Nephron (organoid): ENCODE data around the gene EXD3.
A peak's percentile ranks its signal among the peaks of the same experiment; 100 is the strongest.
"Not testable (repeated sequence)": the region's sequence is repeated elsewhere in the genome, so short reads cannot be mapped to it uniquely, and the experiment has no call there.

Source experiments
- H3K27ac Mint-ChIP-seq, 3 experiments: 2 replicates each; pipeline ENCODE4 v1.8.0; 2020; ENCODE audit warnings: mixed read lengths in 3 of 3, mild to moderate bottlenecking in 2 of 3, moderate library complexity in 1 of 3
- H3K27me3 Mint-ChIP-seq: 2 replicates; pipeline ENCODE4 v1.8.0; 2021; ENCODE audit warnings: low read depth, mild to moderate bottlenecking, moderate library complexity, mixed read lengths
- H3K36me3 Mint-ChIP-seq: 2 replicates; pipeline ENCODE4 v1.8.0; 2020; ENCODE audit warnings: low read depth, mixed read lengths
- H3K4me1 Mint-ChIP-seq: 2 replicates; pipeline ENCODE4 v1.8.0; 2020; ENCODE audit warnings: mixed read lengths
- H3K4me3 Mint-ChIP-seq, 3 experiments: 2 replicates each; pipeline ENCODE4 v1.8.0; 2020; ENCODE audit warnings: mild to moderate bottlenecking in 3 of 3, mixed read lengths in 3 of 3, moderate library complexity in 2 of 3
- H3K9me3 Mint-ChIP-seq: 2 replicates; pipeline ENCODE4 v1.8.0; 2020; ENCODE audit warnings: mixed read lengths
- CTCF ChIP-seq, 3 experiments: fragments of 200-600 bp; sonication (generic); IDR thresholded peaks; one replicate each; pipeline ENCODE4 v1.5.0; 2021; ENCODE audit warnings: antibody characterized with exemption in 3 of 3; ENCODE audit not compliant: unreplicated experiment in 3 of 3

EXD3 gene

GRCh38 chr9:137422604-137423513, at the start of gene EXD3, which contains the start of gene NOXA1:
Gene EXD3 (minus strand): TSS chr9:137423162. CDS start chr9:137395357, 27,805 bp downstream.
Gene NOXA1 (plus strand): TSS chr9:137423393. CDS start chr9:137423530, 137 bp downstream.
- H3K27me3 Mint-ChIP-seq: no peaks in the 10 kb centered on the region
- TF ChIP-seq CTCF (IDR thresholded peaks at IDR 0.05; ENCODE audit: unreplicated experiment in 3 of 3): peak; percentile 39 to 60 (median 56)
- H3K27ac Mint-ChIP-seq: peak within 1 kb of the TSS; percentile 22 to 53 (median 33)
- no peaks in the 10 kb centered on the region for H3K9me3 Mint-ChIP-seq
- H3K4me1 Mint-ChIP-seq: peaks cover 11% of the 10 kb centered on the region
- peak within 1 kb of the TSS; percentile 88 to 91 (median 88) for H3K4me3 Mint-ChIP-seq
- H3K36me3 Mint-ChIP-seq: no peaks in the 10 kb centered on the region

- no peak for TF ChIP-seq CTCF (IDR thresholded peaks at IDR 0.05; ENCODE audit: unreplicated experiment in 3 of 3)
- peaks cover 22% of the 10 kb centered on the region for H3K9me3 Mint-ChIP-seq
- H3K27ac Mint-ChIP-seq: no peak overlapping the region
- H3K4me1 Mint-ChIP-seq: no peaks in the 10 kb centered on the region
- H3K36me3 Mint-ChIP-seq: peaks cover 3% of the 10 kb centered on the region
- H3K4me3 Mint-ChIP-seq: no peak overlapping the region
- H3K27me3 Mint-ChIP-seq: peaks cover 9% of the 10 kb centered on the region
Observed at GRCh38 chr9:137470785-137471184, 47.8 kb upstream of the EXD3 start.

- Mint-ChIP-seq H3K4me3 (no peak overlapping the region), H3K4me1 (no peaks in the 10 kb centered on the region), H3K9me3 (peaks cover 6% of the 10 kb centered on the region), H3K27ac (no peak overlapping the region), H3K27me3 (peaks cover 12% of the 10 kb centered on the region), H3K36me3 (no peaks in the 10 kb centered on the region)
- TF ChIP-seq CTCF (IDR thresholded peaks at IDR 0.05; ENCODE audit: unreplicated experiment in 3 of 3): no peak
Observed at GRCh38 chr9:137467896-137468295, 44.9 kb upstream of the EXD3 start.

- H3K9me3 Mint-ChIP-seq: peaks cover 4% of the 10 kb centered on the region
- H3K36me3 Mint-ChIP-seq: no peaks in the 10 kb centered on the region
- H3K27ac Mint-ChIP-seq: no peak overlapping the region
- H3K4me1 Mint-ChIP-seq: no peaks in the 10 kb centered on the region
- no peak for TF ChIP-seq CTCF (IDR thresholded peaks at IDR 0.05; ENCODE audit: unreplicated experiment in 3 of 3)
- peaks cover 16% of the 10 kb centered on the region for H3K27me3 Mint-ChIP-seq
- no peak overlapping the region for H3K4me3 Mint-ChIP-seq
Observed at GRCh38 chr9:137467161-137467581, 44.2 kb upstream of the EXD3 start.

GRCh38 chr9:137466389-137467085, 43.6 kb upstream of the EXD3 start:
- H3K27ac Mint-ChIP-seq, H3K4me3 Mint-ChIP-seq, H3K36me3 Mint-ChIP-seq, H3K9me3 Mint-ChIP-seq, H3K4me1 Mint-ChIP-seq: not testable (repeated sequence)
- H3K27me3 Mint-ChIP-seq: peaks cover 16% of the 10 kb centered on the region

- H3K27ac Mint-ChIP-seq: no peak overlapping the region
- no peaks in the 10 kb centered on the region for H3K36me3 Mint-ChIP-seq
- TF ChIP-seq CTCF (IDR thresholded peaks at IDR 0.05; ENCODE audit: unreplicated experiment in 3 of 3): no peak
- H3K4me3 Mint-ChIP-seq: no peak overlapping the region
- no peaks in the 10 kb centered on the region for H3K4me1 Mint-ChIP-seq
- H3K27me3 Mint-ChIP-seq: peaks cover 18% of the 10 kb centered on the region
- no peaks in the 10 kb centered on the region for H3K9me3 Mint-ChIP-seq
Observed at GRCh38 chr9:137465720-137466388, 42.9 kb upstream of the EXD3 start.
